Endothelial cell of umbilical vein (primary cell): ENCODE results near the gene GPATCH1. TPM values are rescaled to one million over a fixed set of nuclear protein-coding genes. Genes with fewer than 3 reads are reported as not detected.

Experiments used
- BruUV-seq: library from RNA; stranded (reverse); fragments of 400-500 nt; replicated peaks from 2 replicates; lab custom pipeline; 2021; lab: Mats Ljungman, UMichigan
- CTCF ChIA-PET: fragments of 300-600, 350-600 bp; sonication (Branson Sonifier 250); formaldehyde crosslinking; loops from one replicate; lab custom pipeline; 2021; ENCODE audit warnings: antibody characterized with exemption, inconsistent platforms; lab: Charles Lee
- POLR2A ChIA-PET: fragments of 300-600, 350-600 bp; sonication (Branson Sonifier 250); formaldehyde crosslinking; loops from one replicate; lab custom pipeline; 2021; ENCODE audit warnings: antibody characterized with exemption, inconsistent platforms; lab: Charles Lee
- DNase-seq: peaks from one replicate; pipeline ENCODE4 v3.0.0-alpha.2; 2011; ENCODE audit warnings: low read depth, low spot score
- FAIRE-seq: peaks from 2 replicates; lab custom pipeline; 2011; peaks lifted over from hg19 to GRCh38; lab: Jason Lieb, UNC
- H2AFZ ChIP-seq: 2 replicates; pipeline ENCODE4 v1.6.0; 2012; ENCODE audit warnings: low read depth, low read length, control low read depth, inconsistent platforms
- H3K27ac ChIP-seq: 2 replicates; pipeline ENCODE4 v1.5.1; 2011; ENCODE audit warnings: low read depth, mild to moderate bottlenecking, control low read depth, low read length, moderate library complexity; ENCODE audit not compliant: insufficient read depth
- H3K27me3 ChIP-seq, 2 experiments: 2 replicates each; pipeline versions ENCODE4 v1.6.0 to v1.6.1; 2011; ENCODE audit warnings: low read length in 2 of 2, mixed read lengths in 1 of 2; ENCODE audit not compliant: control insufficient read depth in 2 of 2, insufficient read depth in 2 of 2
- H3K36me3 ChIP-seq, 2 experiments: 2 replicates in 1 of 2; 3 replicates in 1 of 2; pipeline ENCODE4 v1.5.1; 2011; ENCODE audit warnings: low read length in 2 of 2, mild to moderate bottlenecking in 1 of 2, moderate library complexity in 1 of 2; ENCODE audit not compliant: control insufficient read depth in 2 of 2, insufficient read depth in 2 of 2; ENCODE audit errors: extremely low read depth in 1 of 2
- H3K4me1 ChIP-seq: 3 replicates; pipeline ENCODE4 v1.5.1; 2011; ENCODE audit warnings: mild to moderate bottlenecking, low read length; ENCODE audit not compliant: control insufficient read depth, insufficient read depth; ENCODE audit errors: extremely low read depth
- H3K4me2 ChIP-seq: 2 replicates; pipeline ENCODE4 v1.6.1; 2011; ENCODE audit warnings: low read length, control low read depth, mixed read lengths; ENCODE audit not compliant: insufficient read depth
- H3K4me3 ChIP-seq, 3 experiments: fragments of 200-600 bp in 1 of 3; sonication (generic), shearing (Covaris generic) in 1 of 3; replicated peaks in 1 of 3; 2 replicates each; pipeline ENCODE4 v1.5.1; 2011 to 2016; ENCODE audit warnings: control low read depth in 3 of 3, low read length in 3 of 3, mild to moderate bottlenecking in 2 of 3, inconsistent platforms in 1 of 3, low read depth in 1 of 3, moderate library complexity in 1 of 3; ENCODE audit not compliant: insufficient read depth in 1 of 3
- H3K79me2 ChIP-seq: 2 replicates; pipeline ENCODE4 v1.6.0; 2012; ENCODE audit warnings: low read length, inconsistent platforms; ENCODE audit not compliant: control insufficient read depth, insufficient read depth
- H3K9ac ChIP-seq: replicated peaks from 2 replicates; pipeline ENCODE3; 2011; ENCODE audit warnings: low read length, control low read depth; ENCODE audit not compliant: insufficient read depth; ENCODE audit errors: extremely low read depth
- H3K9me1 ChIP-seq: replicated peaks from 3 replicates; pipeline ENCODE4 v1.6.0; 2011; ENCODE audit warnings: mild to moderate bottlenecking, low read length; ENCODE audit not compliant: control insufficient read depth, insufficient read depth; ENCODE audit errors: extremely low read depth
- H3K9me3 ChIP-seq: replicated peaks from 2 replicates; pipeline ENCODE4 v1.5.1; 2012; ENCODE audit warnings: low read length, inconsistent platforms; ENCODE audit not compliant: control insufficient read depth, insufficient read depth
- H4K20me1 ChIP-seq: replicated peaks from 2 replicates; pipeline ENCODE3; 2011; ENCODE audit warnings: mild to moderate bottlenecking, low read length; ENCODE audit not compliant: control insufficient read depth, insufficient read depth; ENCODE audit errors: extremely low read depth
- CTCF ChIP-seq, 2 donors: IDR thresholded peaks; 1 replicate in 1 of 2; 2 replicates in 1 of 2; pipeline ENCODE4 v1.5.1; 2011; ENCODE audit warnings: low read length in 2 of 2, mild to moderate bottlenecking in 2 of 2, moderate library complexity in 2 of 2, control low read depth in 1 of 2, inconsistent platforms in 1 of 2, low read depth in 1 of 2; ENCODE audit not compliant: insufficient read depth in 1 of 2; ENCODE audit errors: extremely low read depth in 1 of 2
- EZH2 ChIP-seq: IDR thresholded peaks from 2 replicates; pipeline ENCODE4 v1.6.1; 2012; ENCODE audit warnings: borderline replicate concordance, low read depth, mild to moderate bottlenecking, moderate library complexity, low read length, inconsistent platforms; ENCODE audit not compliant: severe bottlenecking
- FOS ChIP-seq: IDR thresholded peaks from 2 replicates; pipeline ENCODE4 v1.6.1; 2011; ENCODE audit warnings: mild to moderate bottlenecking, low read length, moderate library complexity, borderline replicate concordance; ENCODE audit not compliant: insufficient read depth
- GATA2 ChIP-seq: IDR thresholded peaks from 2 replicates; pipeline ENCODE4 v1.7.0; 2011; ENCODE audit warnings: low read depth, mild to moderate bottlenecking, moderate library complexity, mixed read lengths, low read length; ENCODE audit not compliant: insufficient read length, insufficient read depth
- JUN ChIP-seq: IDR thresholded peaks from 2 replicates; pipeline ENCODE4 v1.6.1; 2011; ENCODE audit warnings: borderline replicate concordance, low read depth; ENCODE audit not compliant: insufficient read length, insufficient read depth
- MAX ChIP-seq: IDR thresholded peaks from 2 replicates; pipeline ENCODE4 v1.6.1; 2011; ENCODE audit not compliant: insufficient read depth, insufficient read length
- MYC ChIP-seq: IDR thresholded peaks from one replicate; pipeline ENCODE4 v1.6.1; 2011; ENCODE audit warnings: mild to moderate bottlenecking, low read depth, low read length
- POLR2A ChIP-seq: IDR thresholded peaks from 2 replicates; pipeline ENCODE4 v1.6.1; 2012; ENCODE audit warnings: low read depth, mild to moderate bottlenecking, control low read depth, low read length
- POLR2AphosphoS5 ChIP-seq: IDR thresholded peaks from 2 replicates; pipeline ENCODE4 v1.6.1; 2012; ENCODE audit warnings: low read depth, mild to moderate bottlenecking, control low read depth, low read length, moderate library complexity; ENCODE audit not compliant: insufficient read depth
- dilution Hi-C: fragments of 300-500 bp; cut with MboI; formaldehyde crosslinking; loops from one replicate; pipeline ENCODE4 v1.15.0; 2019; ENCODE audit warnings: low sequenced_read_pairs; ENCODE audit not compliant: extremely low pct_ligation_motif_present
- intact Hi-C: fragments of 100-400 bp; cut with micrococcal nuclease; formaldehyde crosslinking; loops from one replicate; pipeline ENCODE4 v1.10.0; 2022
- polyA plus RNA-seq, 4 experiments: library from polyadenylated mRNA; depleted of rRNA in 3 of 4; stranded (reverse) in 3 of 4; unstranded in 1 of 4; fragments of >200 nt; gene quantifications; 2 replicates each; pipeline versions ENCODE4 v1.2.1 to v1.2.3, GENCODE V29; 2011 to 2012; ENCODE audit warnings: missing spikeins in 1 of 4
- total RNA-seq: library from RNA; stranded (reverse); gene quantifications from 2 replicates; pipeline ENCODE4 v1.2.3, GENCODE V29; 2021

The GPATCH1 gene
- total and polyA plus RNA-seq, 2 donors (not counting 3 experiments of a cell fraction or from before 2014, with no cell fraction given): 4.5 to 9.2 TPM

GRCh38 chr19:33100894-33101644, 20.1 kb downstream of the GPATCH1 start:
- Histone ChIP-seq H4K20me1 (no peaks in the 10 kb centered on the region), H3K36me3 (peaks cover 4 to 10% of the 10 kb centered on the region in 2 experiments), H3K4me2 (no peak overlapping the region), H3K9me1 (no peaks in the 10 kb centered on the region), H3K9me3 (no peaks in the 10 kb centered on the region), H3K27me3 (no peaks in the 10 kb centered on the region), H3K9ac (no peak overlapping the region), H2AFZ (no peak overlapping the region), H3K4me3 (no peak overlapping the region), H3K79me2 (no peaks in the 10 kb centered on the region), H3K27ac (no peak overlapping the region), H3K4me1 (no peaks in the 10 kb centered on the region)
- ChIA-PET POLR2A (no interaction called here), CTCF (no interaction called here)
- no TSS peak for BruUV-seq
- dilution Hi-C loops: no loop called here
- TF ChIP-seq FOS: no peak
- no peak for TF ChIP-seq MYC
- TF ChIP-seq POLR2A: no peak
- TF ChIP-seq MAX: no peak
- no peak for TF ChIP-seq JUN
- no peak for TF ChIP-seq EZH2
- DNase-seq: no peak
- intact Hi-C loops: no loop called here
- FAIRE-seq: no peak

- H3K4me2 ChIP-seq: no peak overlapping the region
- intact Hi-C loops (no loop called here), dilution Hi-C loops (no loop called here)
- no peak for FAIRE-seq
- peaks cover 6 to 9% of the 10 kb centered on the region in 2 experiments for H3K36me3 ChIP-seq
- no peak overlapping the region for H3K27ac ChIP-seq
- TF ChIP-seq EZH2 (no peak), FOS (no peak), POLR2A (no peak), POLR2AphosphoS5 (no peak), GATA2 (no peak), CTCF (IDR thresholded peaks at IDR 0.05; ENCODE audit: extremely low read depth in 1 of 2, insufficient read depth in 1 of 2, low read depth in 1 of 2, low read length in 2 of 2) (no peak), JUN (no peak), MYC (no peak)
- H2AFZ ChIP-seq: no peak overlapping the region
- no peaks in the 10 kb centered on the region for H3K9me1 ChIP-seq
- ChIA-PET POLR2A (no interaction called here), CTCF (interaction anchor here (0.8 to 1.6 kb wide), 3 partner anchors 14 to 127 kb away, joined by 3 to 5 read pairs (median 4); no protein-coding TSS in a partner anchor)
- no peak overlapping the region for H3K4me3 ChIP-seq
- no peaks in the 10 kb centered on the region for H3K9me3 ChIP-seq
- DNase-seq: no peak
- no peaks in the 10 kb centered on the region for H3K4me1 ChIP-seq
- H3K9ac ChIP-seq: no peak overlapping the region
- H4K20me1 ChIP-seq: no peaks in the 10 kb centered on the region
- BruUV-seq: no TSS peak
- no peaks in the 10 kb centered on the region for H3K27me3 ChIP-seq
- H3K79me2 ChIP-seq: no peaks in the 10 kb centered on the region
Measured at GRCh38 chr19:33102893-33103292, 21.9 kb downstream of the GPATCH1 start.
